ENCODE measurements around the gene S1PR2. TPM values are rescaled to one million over a fixed set of nuclear protein-coding genes. Genes with fewer than 3 reads are reported as not detected.

The S1PR2 gene, protein sequence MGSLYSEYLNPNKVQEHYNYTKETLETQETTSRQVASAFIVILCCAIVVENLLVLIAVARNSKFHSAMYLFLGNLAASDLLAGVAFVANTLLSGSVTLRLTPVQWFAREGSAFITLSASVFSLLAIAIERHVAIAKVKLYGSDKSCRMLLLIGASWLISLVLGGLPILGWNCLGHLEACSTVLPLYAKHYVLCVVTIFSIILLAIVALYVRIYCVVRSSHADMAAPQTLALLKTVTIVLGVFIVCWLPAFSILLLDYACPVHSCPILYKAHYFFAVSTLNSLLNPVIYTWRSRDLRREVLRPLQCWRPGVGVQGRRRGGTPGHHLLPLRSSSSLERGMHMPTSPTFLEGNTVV
- 7.3 TPM for polyA plus RNA-seq (2013, experiment 1 of 2)
- polyA plus RNA-seq (2013, experiment 2 of 2), result 7.0 TPM

DNA sequence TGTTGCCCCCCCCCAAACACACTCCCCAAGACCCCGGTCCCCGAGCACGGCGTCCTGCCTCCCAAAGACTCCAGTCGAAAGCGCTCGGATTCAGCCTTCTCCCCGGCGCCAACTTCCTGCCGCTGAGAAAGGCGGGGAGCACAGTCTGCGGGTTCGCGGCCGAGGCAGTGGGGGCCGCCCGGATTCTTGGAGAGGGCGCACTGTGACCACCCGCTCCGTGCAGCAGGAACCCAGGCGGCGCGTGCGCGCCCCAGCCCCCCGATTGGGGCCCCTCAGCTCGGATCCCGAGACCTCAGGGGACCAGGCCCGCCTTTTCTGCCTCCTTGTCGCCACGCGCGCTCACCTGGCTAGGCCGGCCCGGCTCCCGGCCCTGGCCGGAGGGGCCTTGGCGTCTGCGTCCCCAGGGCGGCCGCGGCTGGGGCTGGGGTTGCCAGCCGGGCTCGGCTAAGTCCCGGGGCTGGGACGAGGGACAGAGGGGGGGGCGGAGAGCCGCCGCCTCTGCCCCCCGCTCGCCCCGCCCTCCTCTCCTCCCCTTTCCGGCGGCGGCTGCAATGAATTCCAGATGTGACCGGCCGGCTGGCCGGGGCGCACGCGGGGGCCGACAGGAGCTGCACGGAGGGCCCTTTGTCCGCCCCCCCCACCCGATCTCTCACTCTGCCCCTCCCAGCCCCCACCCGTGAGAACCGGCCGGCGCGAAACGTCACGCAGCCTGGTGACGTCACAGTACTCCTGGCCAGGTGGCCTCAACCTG, at the start of gene S1PR2:
TSS of gene S1PR2 (minus strand) at position 471 of the 751 bp plus-strand sequence. CDS start 6,426 bp downstream, outside the sequence.
- no peak within 1 kb of the TSS for H3K27ac ChIP-seq (ENCODE audit: low read depth, low read length)
- DNase-seq, result peak; percentile 89

GRCh38 chr19:10279737-10280442, 48.8 kb upstream of the S1PR2 start:
- no peaks in the 10 kb centered on the region for H3K36me3 ChIP-seq (ENCODE audit: control insufficient read depth, insufficient read depth, low read length)
- WGBS (ENCODE audit: extremely low coverage, insufficient coverage, low lambda C conversion rate), result no CpG with 5 or more reads among the region's 5 CpGs
- no peaks in the 10 kb centered on the region for H3K27me3 ChIP-seq (ENCODE audit: insufficient read depth, low read length, poor library complexity)

More for the DNA sequence above, at the start of gene S1PR2:
- peak within 1 kb of the TSS; percentile 65 for H3K4me3 ChIP-seq (ENCODE audit: low read length)
- H3K9ac ChIP-seq (ENCODE audit: low read length), result peak within 1 kb of the TSS; percentile 82
- H2AK5ac ChIP-seq (ENCODE audit: low read length), result no peak within 1 kb of the TSS
- no peak within 1 kb of the TSS for H4K5ac ChIP-seq (ENCODE audit: low read length)
- H3K79me2 ChIP-seq (ENCODE audit: control insufficient read depth, insufficient read depth, low read length), result no peaks in the 10 kb centered on the region
- peak within 1 kb of the TSS; percentile 43 for H3K18ac ChIP-seq (ENCODE audit: low read length)
- H2BK15ac ChIP-seq (replicated peaks; ENCODE audit: low read depth), result no peak within 1 kb of the TSS
- no CpG with 5 or more reads among the region's 73 CpGs for WGBS (ENCODE audit: extremely low coverage, insufficient coverage, low lambda C conversion rate)
- H2BK120ac ChIP-seq (ENCODE audit: low read depth, low read length), result no peak within 1 kb of the TSS
- H3K27me3 ChIP-seq (ENCODE audit: insufficient read depth, low read length, poor library complexity), result no peaks in the 10 kb centered on the region
- H3K4me1 ChIP-seq (ENCODE audit: control insufficient read depth, low read depth, low read length), result no peaks in the 10 kb centered on the region
- no peak within 1 kb of the TSS for H2BK5ac ChIP-seq (ENCODE audit: low read length)
- H3K36me3 ChIP-seq (ENCODE audit: control insufficient read depth, insufficient read depth, low read length), result no peaks in the 10 kb centered on the region
- H3K4ac ChIP-seq (ENCODE audit: low read depth, low read length), result peak within 1 kb of the TSS; percentile 9
- H3K79me1 ChIP-seq (ENCODE audit: low read length), result peaks cover 2% of the 10 kb centered on the region
- peak within 1 kb of the TSS; percentile 91 for H3K4me2 ChIP-seq (ENCODE audit: low read length)
- peak within 1 kb of the TSS; percentile 28 for H4K8ac ChIP-seq (ENCODE audit: low read depth, low read length)
- H3K56ac ChIP-seq (ENCODE audit: low read length), result peak within 1 kb of the TSS; percentile 95
- peak within 1 kb of the TSS; percentile 76 for H3K23ac ChIP-seq (ENCODE audit: low read length)

GRCh38 chr19:10278935-10279334, 47.8 kb upstream of the S1PR2 start:
- Histone ChIP-seq H3K9ac (ENCODE audit: low read length) (no peak overlapping the region), H4K8ac (ENCODE audit: low read depth, low read length) (no peak overlapping the region)
- no CpG with 5 or more reads among the region's 1 CpG for WGBS (ENCODE audit: extremely low coverage, insufficient coverage, low lambda C conversion rate)

More at GRCh38 chr19:10279737-10280442, 48.8 kb upstream of the S1PR2 start:
- no peaks in the 10 kb centered on the region for H3K79me1 ChIP-seq (ENCODE audit: low read length)
- H2BK15ac ChIP-seq (replicated peaks; ENCODE audit: low read depth), result no peak overlapping the region
- H4K5ac ChIP-seq (ENCODE audit: low read length), result no peak overlapping the region
- H3K4me3 ChIP-seq (ENCODE audit: low read length), result no peak overlapping the region
- no peak overlapping the region for H2AK5ac ChIP-seq (ENCODE audit: low read length)
- H3K23ac ChIP-seq (ENCODE audit: low read length), result no peak overlapping the region
- H3K56ac ChIP-seq (ENCODE audit: low read length), result no peak overlapping the region
- no peaks in the 10 kb centered on the region for H3K79me2 ChIP-seq (ENCODE audit: control insufficient read depth, insufficient read depth, low read length)
- H4K8ac ChIP-seq (ENCODE audit: low read depth, low read length), result no peak overlapping the region
- H3K18ac ChIP-seq (ENCODE audit: low read length), result no peak overlapping the region
- no peak overlapping the region for H3K4me2 ChIP-seq (ENCODE audit: low read length)
- H3K4me1 ChIP-seq (ENCODE audit: control insufficient read depth, low read depth, low read length), result no peaks in the 10 kb centered on the region
- no peak overlapping the region for H3K4ac ChIP-seq (ENCODE audit: low read depth, low read length)
- no peak for DNase-seq
- H3K27ac ChIP-seq (ENCODE audit: low read depth, low read length), result no peak overlapping the region
- H2BK120ac ChIP-seq (ENCODE audit: low read depth, low read length), result no peak overlapping the region
- no peak overlapping the region for H3K9ac ChIP-seq (ENCODE audit: low read length)
- no peak overlapping the region for H2BK5ac ChIP-seq (ENCODE audit: low read length)

DNA sequence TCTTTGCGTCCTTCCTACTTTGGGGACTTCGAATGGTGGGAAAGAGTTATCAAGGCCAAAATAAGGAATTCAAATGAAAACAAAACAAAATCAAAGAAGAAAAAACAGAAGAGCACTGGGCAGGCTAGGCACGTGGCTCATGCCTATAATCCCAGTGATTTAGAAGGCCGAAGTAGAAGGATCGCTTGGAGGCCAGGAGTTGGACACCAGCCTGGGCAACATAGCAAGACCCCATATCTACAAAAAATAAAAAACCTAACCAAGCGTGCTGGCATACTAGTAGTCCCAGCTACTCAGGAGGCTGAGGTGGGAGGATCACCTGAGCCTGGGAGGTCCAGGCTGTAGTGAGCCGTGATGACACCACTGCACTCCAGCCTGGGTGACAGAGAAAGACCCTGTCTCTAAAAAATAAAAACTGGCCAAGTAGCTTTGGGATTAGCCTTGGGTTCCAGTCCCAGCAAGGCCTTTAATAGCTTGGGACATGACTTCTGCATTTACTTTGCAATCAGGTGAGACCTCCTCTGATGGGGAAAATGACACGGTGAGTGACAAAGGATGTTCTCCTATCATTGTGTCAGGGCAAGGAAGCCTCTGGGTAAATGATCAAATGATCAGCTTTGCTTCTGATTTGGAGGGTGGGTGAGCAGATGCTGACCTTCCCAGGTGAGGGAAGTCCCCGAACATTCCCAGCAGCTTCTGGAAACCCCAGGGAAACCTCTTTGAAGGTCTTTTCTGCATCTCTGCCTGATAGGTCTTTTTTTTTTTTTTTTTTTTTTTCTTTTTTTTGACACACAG, 46.9 kb upstream of the S1PR2 start:
- Histone ChIP-seq H2AK5ac (ENCODE audit: low read length) (no peak overlapping the region), H3K56ac (ENCODE audit: low read length) (no peak overlapping the region), H3K27me3 (ENCODE audit: insufficient read depth, low read length, poor library complexity) (no peaks in the 10 kb centered on the region), H3K23ac (ENCODE audit: low read length) (no peak overlapping the region), H3K79me2 (ENCODE audit: control insufficient read depth, insufficient read depth, low read length) (no peaks in the 10 kb centered on the region), H3K4me1 (ENCODE audit: control insufficient read depth, low read depth, low read length) (no peaks in the 10 kb centered on the region), H3K79me1 (ENCODE audit: low read length) (no peaks in the 10 kb centered on the region), H2BK15ac (replicated peaks; ENCODE audit: low read depth) (no peak overlapping the region), H3K4me2 (ENCODE audit: low read length) (no peak overlapping the region), H3K27ac (ENCODE audit: low read depth, low read length) (no peak overlapping the region), H2BK120ac (ENCODE audit: low read depth, low read length) (no peak overlapping the region), H3K36me3 (ENCODE audit: control insufficient read depth, insufficient read depth, low read length) (no peaks in the 10 kb centered on the region), H3K4me3 (ENCODE audit: low read length) (no peak overlapping the region), H4K5ac (ENCODE audit: low read length) (no peak overlapping the region), H2BK5ac (ENCODE audit: low read length) (no peak overlapping the region), H4K8ac (ENCODE audit: low read depth, low read length) (no peak overlapping the region), H3K9ac (ENCODE audit: low read length) (no peak overlapping the region), H3K4ac (ENCODE audit: low read depth, low read length) (no peak overlapping the region), H3K18ac (ENCODE audit: low read length) (no peak overlapping the region)
- DNase-seq, result no peak
- no CpG with 5 or more reads among the region's 9 CpGs for WGBS (ENCODE audit: extremely low coverage, insufficient coverage, low lambda C conversion rate)

More at GRCh38 chr19:10278935-10279334, 47.8 kb upstream of the S1PR2 start:
- no peak overlapping the region for H3K23ac ChIP-seq (ENCODE audit: low read length)
- H3K4me1 ChIP-seq (ENCODE audit: control insufficient read depth, low read depth, low read length), result no peaks in the 10 kb centered on the region
- no peak overlapping the region for H2BK5ac ChIP-seq (ENCODE audit: low read length)
- no peaks in the 10 kb centered on the region for H3K79me1 ChIP-seq (ENCODE audit: low read length)
- no peak overlapping the region for H3K4me3 ChIP-seq (ENCODE audit: low read length)
- no peak overlapping the region for H3K4ac ChIP-seq (ENCODE audit: low read depth, low read length)
- H3K36me3 ChIP-seq (ENCODE audit: control insufficient read depth, insufficient read depth, low read length), result no peaks in the 10 kb centered on the region
- no peaks in the 10 kb centered on the region for H3K79me2 ChIP-seq (ENCODE audit: control insufficient read depth, insufficient read depth, low read length)
- no peak overlapping the region for H2BK15ac ChIP-seq (replicated peaks; ENCODE audit: low read depth)
- no peaks in the 10 kb centered on the region for H3K27me3 ChIP-seq (ENCODE audit: insufficient read depth, low read length, poor library complexity)
- no peak for DNase-seq
- no peak overlapping the region for H4K5ac ChIP-seq (ENCODE audit: low read length)
- H3K56ac ChIP-seq (ENCODE audit: low read length), result no peak overlapping the region
- H3K27ac ChIP-seq (ENCODE audit: low read depth, low read length), result no peak overlapping the region
- H3K4me2 ChIP-seq (ENCODE audit: low read length), result no peak overlapping the region
- H2BK120ac ChIP-seq (ENCODE audit: low read depth, low read length), result no peak overlapping the region
- no peak overlapping the region for H2AK5ac ChIP-seq (ENCODE audit: low read length)
- no peak overlapping the region for H3K18ac ChIP-seq (ENCODE audit: low read length)

- Histone ChIP-seq H2AK5ac (ENCODE audit: low read length) (no peak overlapping the region), H4K8ac (ENCODE audit: low read depth, low read length) (no peak overlapping the region), H3K23ac (ENCODE audit: low read length) (no peak overlapping the region), H3K4me1 (ENCODE audit: control insufficient read depth, low read depth, low read length) (no peaks in the 10 kb centered on the region), H3K27ac (ENCODE audit: low read depth, low read length) (no peak overlapping the region), H3K9ac (ENCODE audit: low read length) (no peak overlapping the region), H2BK5ac (ENCODE audit: low read length) (no peak overlapping the region), H3K18ac (ENCODE audit: low read length) (no peak overlapping the region), H3K4me2 (ENCODE audit: low read length) (no peak overlapping the region), H3K4me3 (ENCODE audit: low read length) (no peak overlapping the region), H4K5ac (ENCODE audit: low read length) (no peak overlapping the region), H3K27me3 (ENCODE audit: insufficient read depth, low read length, poor library complexity) (peaks cover 6% of the 10 kb centered on the region), H3K79me2 (ENCODE audit: control insufficient read depth, insufficient read depth, low read length) (no peaks in the 10 kb centered on the region), H2BK120ac (ENCODE audit: low read depth, low read length) (no peak overlapping the region), H3K79me1 (ENCODE audit: low read length) (no peaks in the 10 kb centered on the region), H3K4ac (ENCODE audit: low read depth, low read length) (no peak overlapping the region), H3K56ac (ENCODE audit: low read length) (no peak overlapping the region), H2BK15ac (replicated peaks; ENCODE audit: low read depth) (no peak overlapping the region), H3K36me3 (ENCODE audit: control insufficient read depth, insufficient read depth, low read length) (no peaks in the 10 kb centered on the region)
- no CpG with 5 or more reads among the region's 10 CpGs for WGBS (ENCODE audit: extremely low coverage, insufficient coverage, low lambda C conversion rate)
- DNase-seq, result no peak
Measured at GRCh38 chr19:10274589-10274988, 43.5 kb upstream of the S1PR2 start.
